Measurements from ENCODE around the gene TSFM. TPM values are rescaled to one million over a fixed set of nuclear protein-coding genes. Genes with fewer than 3 reads are reported as not detected.

The TSFM gene
- total and polyA plus RNA-seq, 2 donors (not counting 1 experiment from before 2014, with no cell fraction given), result 15.5 to 16.8 TPM

- peak; percentile 60 to 77 for DNase-seq (ENCODE audit: low read depth in 2 of 2)
- Histone ChIP-seq H3K79me2 (ENCODE audit: control insufficient read depth, insufficient read depth, low read length) (no peaks in the 10 kb centered on the region), H3K9me3 (ENCODE audit: control insufficient read depth, insufficient read depth, low read depth, low read length) (no peaks in the 10 kb centered on the region), H2AFZ (ENCODE audit: low read length) (no peak overlapping the region), H3K27me3 (ENCODE audit: control insufficient read depth, insufficient read depth, low read length) (no peaks in the 10 kb centered on the region), H3K4me3 (replicated peaks in 1 of 4; ENCODE audit: control extremely low read depth in 1 of 4, insufficient read depth in 1 of 4, low read depth in 3 of 4, low read length in 4 of 4) (no peak overlapping the region), H3K36me3 (ENCODE audit: control insufficient read depth, insufficient read depth, low read length) (peaks cover 9% of the 10 kb centered on the region), H3K4me2 (ENCODE audit: extremely low read depth, insufficient read depth, low read length) (no peak overlapping the region), H3K9ac (ENCODE audit: insufficient read depth, low read length) (no peak overlapping the region), H3K4me1 (ENCODE audit: control insufficient read depth, extremely low read depth, insufficient read depth, low read length) (peaks cover 8% of the 10 kb centered on the region), H3K27ac (ENCODE audit: insufficient read depth, low read length) (no peak overlapping the region), H4K20me1 (ENCODE audit: control insufficient read depth, extremely low read depth, insufficient read depth, low read length) (no peaks in the 10 kb centered on the region)
- TF ChIP-seq CTCF (conservative IDR thresholded peaks at IDR 0.05 in 1 of 2, IDR thresholded peaks at IDR 0.05 in 1 of 2; ENCODE audit: low read depth in 1 of 2, low read length in 2 of 2) (peak; percentile 24 to 27), EZH2 (IDR thresholded peaks at IDR 0.05; ENCODE audit: low read length, missing control alignments) (no peak)
Observed at GRCh38 chr12:57813971-57814772, 31.6 kb downstream of the TSFM start.

- peaks cover 8% of the 10 kb centered on the region for H3K36me3 ChIP-seq (ENCODE audit: control insufficient read depth, insufficient read depth, low read length)
- TF ChIP-seq EZH2 (IDR thresholded peaks at IDR 0.05; ENCODE audit: low read length, missing control alignments) (no peak), CTCF (conservative IDR thresholded peaks at IDR 0.05 in 1 of 2, IDR thresholded peaks at IDR 0.05 in 1 of 2; ENCODE audit: low read depth in 1 of 2, low read length in 2 of 2) (peak in 1 of 2 donors; percentile 7)
- no peak for DNase-seq (ENCODE audit: low read depth in 2 of 2)
Observed at GRCh38 chr12:57815177-57816000, 32.8 kb downstream of the TSFM start.

More at GRCh38 chr12:57815177-57816000, 32.8 kb downstream of the TSFM start:
- H4K20me1 ChIP-seq (ENCODE audit: control insufficient read depth, extremely low read depth, insufficient read depth, low read length), result no peaks in the 10 kb centered on the region
- H3K27me3 ChIP-seq (ENCODE audit: control insufficient read depth, insufficient read depth, low read length), result no peaks in the 10 kb centered on the region
- H3K4me1 ChIP-seq (ENCODE audit: control insufficient read depth, extremely low read depth, insufficient read depth, low read length), result peaks cover 8% of the 10 kb centered on the region
- H3K4me2 ChIP-seq (ENCODE audit: extremely low read depth, insufficient read depth, low read length), result no peak overlapping the region
- no peak overlapping the region for H2AFZ ChIP-seq (ENCODE audit: low read length)
- H3K79me2 ChIP-seq (ENCODE audit: control insufficient read depth, insufficient read depth, low read length), result no peaks in the 10 kb centered on the region
- no peaks in the 10 kb centered on the region for H3K9me3 ChIP-seq (ENCODE audit: control insufficient read depth, insufficient read depth, low read depth, low read length)
- H3K27ac ChIP-seq (ENCODE audit: insufficient read depth, low read length), result no peak overlapping the region
- no peak overlapping the region for H3K4me3 ChIP-seq (replicated peaks in 1 of 4; ENCODE audit: control extremely low read depth in 1 of 4, insufficient read depth in 1 of 4, low read depth in 3 of 4, low read length in 4 of 4)
- H3K9ac ChIP-seq (ENCODE audit: insufficient read depth, low read length), result no peak overlapping the region

Data from fibroblast of lung (primary cell).